WTC11 (cell line): ENCODE data around the gene LMBR1. TPM values are rescaled to one million over a fixed set of nuclear protein-coding genes. Genes with fewer than 3 reads are reported as not detected.

Experiments used
- ATF1 ChIP-seq: sonication (generic); formaldehyde crosslinking; IDR thresholded peaks from 2 replicates; pipeline ENCODE4 v1.8.1; 2023; ENCODE audit warnings: mild to moderate bottlenecking, moderate library complexity, missing genetic modification reagents
- EMX1 ChIP-seq: fragments of 250-450 bp; sonication (Bioruptor Pico); IDR thresholded peaks from 2 replicates; pipeline ENCODE4 v1.8.0; 2021; ENCODE audit warnings: mild to moderate bottlenecking
- GABPB1 ChIP-seq: sonication (generic); formaldehyde crosslinking; IDR thresholded peaks from 2 replicates; pipeline ENCODE4 v1.8.1; 2023; ENCODE audit warnings: mild to moderate bottlenecking, missing genetic modification reagents
- JAZF1 ChIP-seq: fragments of 250-450 bp; sonication (Bioruptor Pico); IDR thresholded peaks from 2 replicates; pipeline ENCODE4 v1.9.0; 2021; ENCODE audit warnings: moderate library complexity, mild to moderate bottlenecking, inconsistent platforms
- NFATC4 ChIP-seq: fragments of 250-450 bp; sonication (Bioruptor Pico); IDR thresholded peaks from 2 replicates; pipeline ENCODE4 v1.9.0; 2021; ENCODE audit warnings: mild to moderate bottlenecking
- NR1H2 ChIP-seq: sonication (generic); formaldehyde crosslinking; IDR thresholded peaks from 2 replicates; pipeline ENCODE4 v1.9.0; 2021; ENCODE audit warnings: mild to moderate bottlenecking, moderate library complexity, missing genetic modification reagents
- SMAD4 ChIP-seq: sonication (generic); formaldehyde crosslinking; IDR thresholded peaks from 2 replicates; pipeline ENCODE4 v1.8.0; 2022; ENCODE audit warnings: mild to moderate bottlenecking, missing genetic modification reagents
- TCF7 ChIP-seq: sonication (generic); formaldehyde crosslinking; IDR thresholded peaks from 2 replicates; pipeline ENCODE4 v1.8.0; 2022; ENCODE audit warnings: mild to moderate bottlenecking, low read depth, missing genetic modification reagents, moderate library complexity
- ZNF121 ChIP-seq: sonication (generic); formaldehyde crosslinking; IDR thresholded peaks from 2 replicates; pipeline ENCODE4 v1.8.0; 2023; ENCODE audit warnings: missing genetic modification reagents
- total RNA-seq: library from RNA; stranded (reverse); gene quantifications from 3 replicates; pipeline ENCODE4 v1.2.3, GENCODE V29; 2021
- TF ChIP-seq, protein P1 (sequence below): sonication (generic); formaldehyde crosslinking; IDR thresholded peaks from 2 replicates; pipeline ENCODE4 v1.8.0; 2023; ENCODE audit warnings: missing genetic modification reagents, mild to moderate bottlenecking, borderline replicate concordance
- TF ChIP-seq, protein P2 (sequence below): fragments of 200-600 bp; IDR thresholded peaks from 2 replicates; pipeline ENCODE4 v1.8.0; 2022; ENCODE audit warnings: antibody characterized with exemption
- TF ChIP-seq, protein P3 (sequence below): sonication (generic); formaldehyde crosslinking; IDR thresholded peaks from 2 replicates; pipeline ENCODE4 v1.8.1; 2023; ENCODE audit warnings: mild to moderate bottlenecking, missing genetic modification reagents
- TF ChIP-seq, protein P4 (sequence below): sonication (generic); formaldehyde crosslinking; IDR thresholded peaks from 2 replicates; pipeline ENCODE4 v1.8.1; 2022; ENCODE audit warnings: missing genetic modification reagents, borderline replicate concordance
- TF ChIP-seq, protein P5 (sequence below): sonication (generic); formaldehyde crosslinking; conservative IDR thresholded peaks from 2 replicates; pipeline ENCODE4 v1.8.1; 2022; ENCODE audit warnings: mild to moderate bottlenecking, missing genetic modification reagents
- TF ChIP-seq, protein P6 (sequence below): fragments of 250-450 bp; sonication (Bioruptor Pico); IDR thresholded peaks from 2 replicates; pipeline ENCODE4 v1.9.0; 2021; ENCODE audit warnings: mild to moderate bottlenecking, borderline replicate concordance
- TF ChIP-seq, protein P7 (sequence below): sonication (generic); formaldehyde crosslinking; IDR thresholded peaks from 2 replicates; pipeline ENCODE4 v1.8.1; 2022; ENCODE audit warnings: mild to moderate bottlenecking, moderate library complexity, missing genetic modification reagents
- TF ChIP-seq, protein P8 (sequence below): fragments of 250-450 bp; sonication (Bioruptor Pico); IDR thresholded peaks from 2 replicates; pipeline ENCODE4 v1.8.0; 2021; ENCODE audit warnings: mild to moderate bottlenecking
- TF ChIP-seq, protein P9 (sequence below): sonication (generic); formaldehyde crosslinking; IDR thresholded peaks from 2 replicates; pipeline ENCODE4 v1.8.0; 2022; ENCODE audit warnings: mild to moderate bottlenecking, missing genetic modification reagents
- TF ChIP-seq, protein P10 (sequence below): sonication (generic); formaldehyde crosslinking; IDR thresholded peaks from 2 replicates; pipeline ENCODE4 v1.8.0; 2023; ENCODE audit warnings: missing genetic modification reagents

LMBR1 gene
- total RNA-seq, 1 experiment from 2014 or later, result 55.6 TPM

DNA sequence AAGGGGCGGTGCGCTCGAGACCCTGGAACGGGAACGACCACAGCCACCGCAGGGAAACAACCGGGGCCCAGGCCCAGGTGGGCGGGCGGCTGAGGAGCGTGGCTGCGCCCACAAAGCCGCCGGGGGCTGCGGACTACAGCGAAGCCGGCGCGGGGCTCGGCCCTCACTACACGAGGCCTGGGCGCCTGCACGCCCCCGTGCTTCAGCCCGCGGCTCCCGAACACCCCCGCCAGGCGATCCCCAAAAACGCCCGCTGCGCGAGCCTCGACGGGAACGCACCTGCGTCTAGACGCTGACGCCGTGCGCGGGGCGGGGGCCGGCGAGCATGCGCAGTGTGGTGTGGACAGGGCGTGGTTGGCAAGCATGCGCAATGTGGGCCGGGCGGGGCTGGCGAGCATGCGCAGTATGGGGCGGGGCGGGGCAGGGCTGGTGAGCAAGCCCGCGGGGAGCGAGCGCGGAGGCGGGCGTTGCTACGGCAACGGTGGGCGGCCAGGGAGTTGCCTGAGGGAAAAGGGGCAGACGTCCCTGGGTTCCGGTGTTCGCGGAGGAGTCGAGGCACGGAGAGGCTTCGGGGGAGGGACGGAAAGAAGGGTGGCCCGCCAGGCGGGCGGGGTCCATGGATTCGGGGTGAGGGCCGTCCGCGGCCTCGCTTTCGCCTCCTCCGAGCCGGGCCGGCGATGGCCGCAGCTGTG is 252.6 kb downstream of the LMBR1 start, which contains the start of gene RNF32 (continued):
- TF ChIP-seq, protein P1, sequence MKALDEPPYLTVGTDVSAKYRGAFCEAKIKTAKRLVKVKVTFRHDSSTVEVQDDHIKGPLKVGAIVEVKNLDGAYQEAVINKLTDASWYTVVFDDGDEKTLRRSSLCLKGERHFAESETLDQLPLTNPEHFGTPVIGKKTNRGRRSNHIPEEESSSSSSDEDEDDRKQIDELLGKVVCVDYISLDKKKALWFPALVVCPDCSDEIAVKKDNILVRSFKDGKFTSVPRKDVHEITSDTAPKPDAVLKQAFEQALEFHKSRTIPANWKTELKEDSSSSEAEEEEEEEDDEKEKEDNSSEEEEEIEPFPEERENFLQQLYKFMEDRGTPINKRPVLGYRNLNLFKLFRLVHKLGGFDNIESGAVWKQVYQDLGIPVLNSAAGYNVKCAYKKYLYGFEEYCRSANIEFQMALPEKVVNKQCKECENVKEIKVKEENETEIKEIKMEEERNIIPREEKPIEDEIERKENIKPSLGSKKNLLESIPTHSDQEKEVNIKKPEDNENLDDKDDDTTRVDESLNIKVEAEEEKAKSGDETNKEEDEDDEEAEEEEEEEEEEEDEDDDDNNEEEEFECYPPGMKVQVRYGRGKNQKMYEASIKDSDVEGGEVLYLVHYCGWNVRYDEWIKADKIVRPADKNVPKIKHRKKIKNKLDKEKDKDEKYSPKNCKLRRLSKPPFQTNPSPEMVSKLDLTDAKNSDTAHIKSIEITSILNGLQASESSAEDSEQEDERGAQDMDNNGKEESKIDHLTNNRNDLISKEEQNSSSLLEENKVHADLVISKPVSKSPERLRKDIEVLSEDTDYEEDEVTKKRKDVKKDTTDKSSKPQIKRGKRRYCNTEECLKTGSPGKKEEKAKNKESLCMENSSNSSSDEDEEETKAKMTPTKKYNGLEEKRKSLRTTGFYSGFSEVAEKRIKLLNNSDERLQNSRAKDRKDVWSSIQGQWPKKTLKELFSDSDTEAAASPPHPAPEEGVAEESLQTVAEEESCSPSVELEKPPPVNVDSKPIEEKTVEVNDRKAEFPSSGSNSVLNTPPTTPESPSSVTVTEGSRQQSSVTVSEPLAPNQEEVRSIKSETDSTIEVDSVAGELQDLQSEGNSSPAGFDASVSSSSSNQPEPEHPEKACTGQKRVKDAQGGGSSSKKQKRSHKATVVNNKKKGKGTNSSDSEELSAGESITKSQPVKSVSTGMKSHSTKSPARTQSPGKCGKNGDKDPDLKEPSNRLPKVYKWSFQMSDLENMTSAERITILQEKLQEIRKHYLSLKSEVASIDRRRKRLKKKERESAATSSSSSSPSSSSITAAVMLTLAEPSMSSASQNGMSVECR (CRISPR knock-in tag), result peak; percentile 99
- TF ChIP-seq EMX1 (CRISPR knock-in tag), result no peak
- TF ChIP-seq, protein P2, sequence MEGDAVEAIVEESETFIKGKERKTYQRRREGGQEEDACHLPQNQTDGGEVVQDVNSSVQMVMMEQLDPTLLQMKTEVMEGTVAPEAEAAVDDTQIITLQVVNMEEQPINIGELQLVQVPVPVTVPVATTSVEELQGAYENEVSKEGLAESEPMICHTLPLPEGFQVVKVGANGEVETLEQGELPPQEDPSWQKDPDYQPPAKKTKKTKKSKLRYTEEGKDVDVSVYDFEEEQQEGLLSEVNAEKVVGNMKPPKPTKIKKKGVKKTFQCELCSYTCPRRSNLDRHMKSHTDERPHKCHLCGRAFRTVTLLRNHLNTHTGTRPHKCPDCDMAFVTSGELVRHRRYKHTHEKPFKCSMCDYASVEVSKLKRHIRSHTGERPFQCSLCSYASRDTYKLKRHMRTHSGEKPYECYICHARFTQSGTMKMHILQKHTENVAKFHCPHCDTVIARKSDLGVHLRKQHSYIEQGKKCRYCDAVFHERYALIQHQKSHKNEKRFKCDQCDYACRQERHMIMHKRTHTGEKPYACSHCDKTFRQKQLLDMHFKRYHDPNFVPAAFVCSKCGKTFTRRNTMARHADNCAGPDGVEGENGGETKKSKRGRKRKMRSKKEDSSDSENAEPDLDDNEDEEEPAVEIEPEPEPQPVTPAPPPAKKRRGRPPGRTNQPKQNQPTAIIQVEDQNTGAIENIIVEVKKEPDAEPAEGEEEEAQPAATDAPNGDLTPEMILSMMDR, result no peak
- TF ChIP-seq, protein P3, sequence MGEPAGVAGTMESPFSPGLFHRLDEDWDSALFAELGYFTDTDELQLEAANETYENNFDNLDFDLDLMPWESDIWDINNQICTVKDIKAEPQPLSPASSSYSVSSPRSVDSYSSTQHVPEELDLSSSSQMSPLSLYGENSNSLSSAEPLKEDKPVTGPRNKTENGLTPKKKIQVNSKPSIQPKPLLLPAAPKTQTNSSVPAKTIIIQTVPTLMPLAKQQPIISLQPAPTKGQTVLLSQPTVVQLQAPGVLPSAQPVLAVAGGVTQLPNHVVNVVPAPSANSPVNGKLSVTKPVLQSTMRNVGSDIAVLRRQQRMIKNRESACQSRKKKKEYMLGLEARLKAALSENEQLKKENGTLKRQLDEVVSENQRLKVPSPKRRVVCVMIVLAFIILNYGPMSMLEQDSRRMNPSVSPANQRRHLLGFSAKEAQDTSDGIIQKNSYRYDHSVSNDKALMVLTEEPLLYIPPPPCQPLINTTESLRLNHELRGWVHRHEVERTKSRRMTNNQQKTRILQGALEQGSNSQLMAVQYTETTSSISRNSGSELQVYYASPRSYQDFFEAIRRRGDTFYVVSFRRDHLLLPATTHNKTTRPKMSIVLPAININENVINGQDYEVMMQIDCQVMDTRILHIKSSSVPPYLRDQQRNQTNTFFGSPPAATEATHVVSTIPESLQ (CRISPR knock-in tag), result peak; percentile 81; the same call in 1 of the 2 replicates
- no peak; the same call in 1 of the 2 replicates for TF ChIP-seq ATF1 (CRISPR knock-in tag)
- TF ChIP-seq, protein P4, sequence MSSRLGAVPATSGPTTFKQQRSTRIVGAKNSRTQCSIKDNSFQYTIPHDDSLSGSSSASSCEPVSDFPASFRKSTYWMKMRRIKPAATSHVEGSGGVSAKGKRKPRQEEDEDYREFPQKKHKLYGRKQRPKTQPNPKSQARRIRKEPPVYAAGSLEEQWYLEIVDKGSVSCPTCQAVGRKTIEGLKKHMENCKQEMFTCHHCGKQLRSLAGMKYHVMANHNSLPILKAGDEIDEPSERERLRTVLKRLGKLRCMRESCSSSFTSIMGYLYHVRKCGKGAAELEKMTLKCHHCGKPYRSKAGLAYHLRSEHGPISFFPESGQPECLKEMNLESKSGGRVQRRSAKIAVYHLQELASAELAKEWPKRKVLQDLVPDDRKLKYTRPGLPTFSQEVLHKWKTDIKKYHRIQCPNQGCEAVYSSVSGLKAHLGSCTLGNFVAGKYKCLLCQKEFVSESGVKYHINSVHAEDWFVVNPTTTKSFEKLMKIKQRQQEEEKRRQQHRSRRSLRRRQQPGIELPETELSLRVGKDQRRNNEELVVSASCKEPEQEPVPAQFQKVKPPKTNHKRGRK (CRISPR knock-in tag), result peak; percentile 83; the same call in 1 of the 2 replicates
- TF ChIP-seq NFATC4 (CRISPR knock-in tag), result no peak
- TF ChIP-seq JAZF1 (CRISPR knock-in tag), result no peak
- TF ChIP-seq, protein P5, sequence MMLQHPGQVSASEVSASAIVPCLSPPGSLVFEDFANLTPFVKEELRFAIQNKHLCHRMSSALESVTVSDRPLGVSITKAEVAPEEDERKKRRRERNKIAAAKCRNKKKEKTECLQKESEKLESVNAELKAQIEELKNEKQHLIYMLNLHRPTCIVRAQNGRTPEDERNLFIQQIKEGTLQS (CRISPR knock-in tag), result 0 out of 2 replicates have a peak, but pooled peaks have one; percentile 56
- TF ChIP-seq, protein P6, sequence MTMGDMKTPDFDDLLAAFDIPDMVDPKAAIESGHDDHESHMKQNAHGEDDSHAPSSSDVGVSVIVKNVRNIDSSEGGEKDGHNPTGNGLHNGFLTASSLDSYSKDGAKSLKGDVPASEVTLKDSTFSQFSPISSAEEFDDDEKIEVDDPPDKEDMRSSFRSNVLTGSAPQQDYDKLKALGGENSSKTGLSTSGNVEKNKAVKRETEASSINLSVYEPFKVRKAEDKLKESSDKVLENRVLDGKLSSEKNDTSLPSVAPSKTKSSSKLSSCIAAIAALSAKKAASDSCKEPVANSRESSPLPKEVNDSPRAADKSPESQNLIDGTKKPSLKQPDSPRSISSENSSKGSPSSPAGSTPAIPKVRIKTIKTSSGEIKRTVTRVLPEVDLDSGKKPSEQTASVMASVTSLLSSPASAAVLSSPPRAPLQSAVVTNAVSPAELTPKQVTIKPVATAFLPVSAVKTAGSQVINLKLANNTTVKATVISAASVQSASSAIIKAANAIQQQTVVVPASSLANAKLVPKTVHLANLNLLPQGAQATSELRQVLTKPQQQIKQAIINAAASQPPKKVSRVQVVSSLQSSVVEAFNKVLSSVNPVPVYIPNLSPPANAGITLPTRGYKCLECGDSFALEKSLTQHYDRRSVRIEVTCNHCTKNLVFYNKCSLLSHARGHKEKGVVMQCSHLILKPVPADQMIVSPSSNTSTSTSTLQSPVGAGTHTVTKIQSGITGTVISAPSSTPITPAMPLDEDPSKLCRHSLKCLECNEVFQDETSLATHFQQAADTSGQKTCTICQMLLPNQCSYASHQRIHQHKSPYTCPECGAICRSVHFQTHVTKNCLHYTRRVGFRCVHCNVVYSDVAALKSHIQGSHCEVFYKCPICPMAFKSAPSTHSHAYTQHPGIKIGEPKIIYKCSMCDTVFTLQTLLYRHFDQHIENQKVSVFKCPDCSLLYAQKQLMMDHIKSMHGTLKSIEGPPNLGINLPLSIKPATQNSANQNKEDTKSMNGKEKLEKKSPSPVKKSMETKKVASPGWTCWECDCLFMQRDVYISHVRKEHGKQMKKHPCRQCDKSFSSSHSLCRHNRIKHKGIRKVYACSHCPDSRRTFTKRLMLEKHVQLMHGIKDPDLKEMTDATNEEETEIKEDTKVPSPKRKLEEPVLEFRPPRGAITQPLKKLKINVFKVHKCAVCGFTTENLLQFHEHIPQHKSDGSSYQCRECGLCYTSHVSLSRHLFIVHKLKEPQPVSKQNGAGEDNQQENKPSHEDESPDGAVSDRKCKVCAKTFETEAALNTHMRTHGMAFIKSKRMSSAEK (CRISPR knock-in tag), result no peak
- TF ChIP-seq, protein P7, sequence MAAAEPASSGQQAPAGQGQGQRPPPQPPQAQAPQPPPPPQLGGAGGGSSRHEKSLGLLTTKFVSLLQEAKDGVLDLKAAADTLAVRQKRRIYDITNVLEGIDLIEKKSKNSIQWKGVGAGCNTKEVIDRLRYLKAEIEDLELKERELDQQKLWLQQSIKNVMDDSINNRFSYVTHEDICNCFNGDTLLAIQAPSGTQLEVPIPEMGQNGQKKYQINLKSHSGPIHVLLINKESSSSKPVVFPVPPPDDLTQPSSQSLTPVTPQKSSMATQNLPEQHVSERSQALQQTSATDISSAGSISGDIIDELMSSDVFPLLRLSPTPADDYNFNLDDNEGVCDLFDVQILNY (CRISPR knock-in tag), result peak; percentile 94
- no peak for TF ChIP-seq ZNF121
- TF ChIP-seq, protein P8, sequence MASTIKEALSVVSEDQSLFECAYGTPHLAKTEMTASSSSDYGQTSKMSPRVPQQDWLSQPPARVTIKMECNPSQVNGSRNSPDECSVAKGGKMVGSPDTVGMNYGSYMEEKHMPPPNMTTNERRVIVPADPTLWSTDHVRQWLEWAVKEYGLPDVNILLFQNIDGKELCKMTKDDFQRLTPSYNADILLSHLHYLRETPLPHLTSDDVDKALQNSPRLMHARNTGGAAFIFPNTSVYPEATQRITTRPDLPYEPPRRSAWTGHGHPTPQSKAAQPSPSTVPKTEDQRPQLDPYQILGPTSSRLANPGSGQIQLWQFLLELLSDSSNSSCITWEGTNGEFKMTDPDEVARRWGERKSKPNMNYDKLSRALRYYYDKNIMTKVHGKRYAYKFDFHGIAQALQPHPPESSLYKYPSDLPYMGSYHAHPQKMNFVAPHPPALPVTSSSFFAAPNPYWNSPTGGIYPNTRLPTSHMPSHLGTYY (CRISPR knock-in tag), result no peak
- TF ChIP-seq, protein P9, sequence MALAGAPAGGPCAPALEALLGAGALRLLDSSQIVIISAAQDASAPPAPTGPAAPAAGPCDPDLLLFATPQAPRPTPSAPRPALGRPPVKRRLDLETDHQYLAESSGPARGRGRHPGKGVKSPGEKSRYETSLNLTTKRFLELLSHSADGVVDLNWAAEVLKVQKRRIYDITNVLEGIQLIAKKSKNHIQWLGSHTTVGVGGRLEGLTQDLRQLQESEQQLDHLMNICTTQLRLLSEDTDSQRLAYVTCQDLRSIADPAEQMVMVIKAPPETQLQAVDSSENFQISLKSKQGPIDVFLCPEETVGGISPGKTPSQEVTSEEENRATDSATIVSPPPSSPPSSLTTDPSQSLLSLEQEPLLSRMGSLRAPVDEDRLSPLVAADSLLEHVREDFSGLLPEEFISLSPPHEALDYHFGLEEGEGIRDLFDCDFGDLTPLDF (CRISPR knock-in tag), result peak; percentile 98
- TF ChIP-seq SMAD4 (CRISPR knock-in tag), result peak; percentile 63
- peak; percentile 89; the same call in 1 of the 2 replicates for TF ChIP-seq NR1H2
- TF ChIP-seq, protein P10, sequence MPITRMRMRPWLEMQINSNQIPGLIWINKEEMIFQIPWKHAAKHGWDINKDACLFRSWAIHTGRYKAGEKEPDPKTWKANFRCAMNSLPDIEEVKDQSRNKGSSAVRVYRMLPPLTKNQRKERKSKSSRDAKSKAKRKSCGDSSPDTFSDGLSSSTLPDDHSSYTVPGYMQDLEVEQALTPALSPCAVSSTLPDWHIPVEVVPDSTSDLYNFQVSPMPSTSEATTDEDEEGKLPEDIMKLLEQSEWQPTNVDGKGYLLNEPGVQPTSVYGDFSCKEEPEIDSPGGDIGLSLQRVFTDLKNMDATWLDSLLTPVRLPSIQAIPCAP (CRISPR knock-in tag), result peak; percentile 94
- TF ChIP-seq TCF7 (CRISPR knock-in tag), result peak; percentile 80; the same call in 1 of the 2 replicates
- no peak for TF ChIP-seq GABPB1 (CRISPR knock-in tag)
